GM10266 (cell line): ENCODE results near the gene PPP1R3A.

Experiments used
- DNase-seq: peaks from one replicate; pipeline ENCODE4 v3.0.0; 2012; ENCODE audit errors: extremely low spot score
- TF ChIP-seq, protein P1 (sequence below): IDR thresholded peaks from 2 replicates; pipeline ENCODE4 v1.5.1; 2012; ENCODE audit warnings: mild to moderate bottlenecking, low read depth; ENCODE audit not compliant: control insufficient read depth, insufficient read depth; ENCODE audit errors: missing control alignments

The PPP1R3A gene, protein sequence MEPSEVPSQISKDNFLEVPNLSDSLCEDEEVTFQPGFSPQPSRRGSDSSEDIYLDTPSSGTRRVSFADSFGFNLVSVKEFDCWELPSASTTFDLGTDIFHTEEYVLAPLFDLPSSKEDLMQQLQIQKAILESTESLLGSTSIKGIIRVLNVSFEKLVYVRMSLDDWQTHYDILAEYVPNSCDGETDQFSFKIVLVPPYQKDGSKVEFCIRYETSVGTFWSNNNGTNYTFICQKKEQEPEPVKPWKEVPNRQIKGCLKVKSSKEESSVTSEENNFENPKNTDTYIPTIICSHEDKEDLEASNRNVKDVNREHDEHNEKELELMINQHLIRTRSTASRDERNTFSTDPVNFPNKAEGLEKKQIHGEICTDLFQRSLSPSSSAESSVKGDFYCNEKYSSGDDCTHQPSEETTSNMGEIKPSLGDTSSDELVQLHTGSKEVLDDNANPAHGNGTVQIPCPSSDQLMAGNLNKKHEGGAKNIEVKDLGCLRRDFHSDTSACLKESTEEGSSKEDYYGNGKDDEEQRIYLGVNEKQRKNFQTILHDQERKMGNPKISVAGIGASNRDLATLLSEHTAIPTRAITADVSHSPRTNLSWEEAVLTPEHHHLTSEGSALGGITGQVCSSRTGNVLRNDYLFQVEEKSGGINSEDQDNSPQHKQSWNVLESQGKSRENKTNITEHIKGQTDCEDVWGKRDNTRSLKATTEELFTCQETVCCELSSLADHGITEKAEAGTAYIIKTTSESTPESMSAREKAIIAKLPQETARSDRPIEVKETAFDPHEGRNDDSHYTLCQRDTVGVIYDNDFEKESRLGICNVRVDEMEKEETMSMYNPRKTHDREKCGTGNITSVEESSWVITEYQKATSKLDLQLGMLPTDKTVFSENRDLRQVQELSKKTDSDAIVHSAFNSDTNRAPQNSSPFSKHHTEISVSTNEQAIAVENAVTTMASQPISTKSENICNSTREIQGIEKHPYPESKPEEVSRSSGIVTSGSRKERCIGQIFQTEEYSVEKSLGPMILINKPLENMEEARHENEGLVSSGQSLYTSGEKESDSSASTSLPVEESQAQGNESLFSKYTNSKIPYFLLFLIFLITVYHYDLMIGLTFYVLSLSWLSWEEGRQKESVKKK

DNA sequence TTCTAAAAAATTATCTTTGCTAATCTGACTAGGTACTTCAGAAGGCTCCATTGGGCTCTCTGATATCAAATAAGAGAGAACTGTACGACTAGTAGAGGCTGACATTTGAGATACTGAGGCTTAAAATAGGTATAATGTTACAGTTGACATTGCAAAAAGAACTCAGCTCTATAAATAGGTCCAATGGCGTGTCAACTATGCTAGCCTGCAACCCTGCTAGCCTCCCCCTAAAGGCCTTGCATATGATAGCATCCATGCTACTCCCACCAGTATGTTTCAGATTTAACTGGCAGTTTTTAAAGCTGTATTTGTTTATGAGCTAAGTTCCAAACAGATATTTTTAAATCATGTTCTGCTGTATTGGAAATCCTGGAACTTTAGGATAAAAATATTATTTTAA lies at the start of gene PPP1R3A:
TSS of gene PPP1R3A (minus strand) at position 64 of the 400 bp plus-strand sequence. CDS start at position 51, 13 bp downstream.
- no peak for DNase-seq
- TF ChIP-seq, protein P1, sequence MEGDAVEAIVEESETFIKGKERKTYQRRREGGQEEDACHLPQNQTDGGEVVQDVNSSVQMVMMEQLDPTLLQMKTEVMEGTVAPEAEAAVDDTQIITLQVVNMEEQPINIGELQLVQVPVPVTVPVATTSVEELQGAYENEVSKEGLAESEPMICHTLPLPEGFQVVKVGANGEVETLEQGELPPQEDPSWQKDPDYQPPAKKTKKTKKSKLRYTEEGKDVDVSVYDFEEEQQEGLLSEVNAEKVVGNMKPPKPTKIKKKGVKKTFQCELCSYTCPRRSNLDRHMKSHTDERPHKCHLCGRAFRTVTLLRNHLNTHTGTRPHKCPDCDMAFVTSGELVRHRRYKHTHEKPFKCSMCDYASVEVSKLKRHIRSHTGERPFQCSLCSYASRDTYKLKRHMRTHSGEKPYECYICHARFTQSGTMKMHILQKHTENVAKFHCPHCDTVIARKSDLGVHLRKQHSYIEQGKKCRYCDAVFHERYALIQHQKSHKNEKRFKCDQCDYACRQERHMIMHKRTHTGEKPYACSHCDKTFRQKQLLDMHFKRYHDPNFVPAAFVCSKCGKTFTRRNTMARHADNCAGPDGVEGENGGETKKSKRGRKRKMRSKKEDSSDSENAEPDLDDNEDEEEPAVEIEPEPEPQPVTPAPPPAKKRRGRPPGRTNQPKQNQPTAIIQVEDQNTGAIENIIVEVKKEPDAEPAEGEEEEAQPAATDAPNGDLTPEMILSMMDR, result no peak

DNA sequence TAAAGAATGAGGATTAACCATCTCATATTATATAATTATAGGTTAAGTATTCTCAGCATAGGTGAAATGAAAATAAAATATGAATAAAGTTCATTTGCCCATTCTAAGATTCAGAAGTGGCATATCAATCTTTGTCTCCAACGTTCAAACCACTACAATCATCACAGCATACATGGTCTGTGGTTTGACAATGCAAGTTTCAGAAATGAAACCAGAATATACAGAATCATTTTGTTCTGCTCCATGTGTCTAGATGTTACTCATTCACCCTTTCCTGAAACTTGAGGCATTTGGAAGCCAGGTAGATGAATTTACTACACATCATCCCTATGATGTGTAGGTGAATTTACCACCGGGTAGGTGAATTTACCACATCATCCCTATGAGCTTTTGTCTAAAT lies 44.5 kb upstream of the PPP1R3A start:
- TF ChIP-seq, protein P1, result no peak
- DNase-seq, result no peak

DNA sequence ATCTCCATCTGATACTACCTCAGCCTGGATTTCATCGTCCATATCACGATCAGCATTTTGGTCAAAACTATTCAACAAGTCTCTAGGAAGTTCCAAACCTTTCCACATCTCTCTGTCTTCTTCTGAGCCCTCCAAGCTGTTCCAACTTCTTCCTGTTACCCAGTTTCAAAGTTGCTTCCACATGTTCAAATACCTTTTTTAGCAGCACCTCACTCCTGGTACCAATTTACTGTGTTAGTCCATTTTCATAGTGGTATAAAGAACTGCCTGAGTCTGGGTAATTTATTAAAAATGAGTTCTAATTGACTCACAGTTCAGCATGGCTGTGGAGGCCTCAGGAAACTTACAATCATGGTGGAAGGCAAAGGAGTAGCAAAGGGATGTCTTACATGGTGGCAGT lies 41.1 kb upstream of the PPP1R3A start:
- TF ChIP-seq, protein P1, result no peak
- no peak for DNase-seq

DNA sequence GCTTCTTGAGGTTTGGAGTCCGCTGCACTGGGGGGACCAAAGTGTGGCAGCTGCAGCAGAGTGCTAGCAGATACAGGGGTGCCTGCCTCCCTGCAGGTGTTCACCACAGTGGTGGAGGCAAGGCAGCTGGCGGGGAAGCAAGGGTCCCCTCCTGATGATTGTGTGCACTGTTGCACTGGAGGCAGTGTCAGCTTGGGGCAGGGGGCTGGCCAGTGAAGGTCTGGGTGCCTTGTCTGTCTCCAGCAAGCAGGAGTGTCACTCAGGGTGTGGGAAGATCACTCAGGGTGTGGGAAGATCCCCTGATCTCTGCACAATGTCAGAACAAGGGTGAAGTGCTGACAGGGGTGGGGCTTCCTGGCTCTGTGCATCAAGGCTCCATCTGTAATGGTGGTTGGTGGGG lies 36.3 kb upstream of the PPP1R3A start:
- DNase-seq, result no peak
- TF ChIP-seq, protein P1, result no peak

DNA sequence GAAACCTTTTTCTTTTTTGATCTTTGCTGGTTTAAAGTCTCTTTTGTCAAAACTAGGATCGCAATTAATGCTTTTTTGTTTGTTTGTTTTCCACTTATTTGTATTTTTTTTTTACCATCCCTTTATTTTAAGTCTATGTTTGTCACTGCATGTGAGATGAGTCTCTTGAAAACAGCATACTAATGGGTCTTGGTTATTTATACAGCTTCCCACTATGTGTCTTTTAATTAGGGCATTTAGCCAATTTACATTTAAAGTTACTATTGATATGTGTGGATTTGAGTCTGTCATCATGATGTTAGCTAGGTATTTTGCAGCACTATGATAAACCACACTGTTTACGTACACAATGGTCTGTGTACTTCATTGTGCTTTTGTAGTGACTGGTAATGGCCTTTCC lies 34.7 kb upstream of the PPP1R3A start:
- TF ChIP-seq, protein P1, result no peak

DNA sequence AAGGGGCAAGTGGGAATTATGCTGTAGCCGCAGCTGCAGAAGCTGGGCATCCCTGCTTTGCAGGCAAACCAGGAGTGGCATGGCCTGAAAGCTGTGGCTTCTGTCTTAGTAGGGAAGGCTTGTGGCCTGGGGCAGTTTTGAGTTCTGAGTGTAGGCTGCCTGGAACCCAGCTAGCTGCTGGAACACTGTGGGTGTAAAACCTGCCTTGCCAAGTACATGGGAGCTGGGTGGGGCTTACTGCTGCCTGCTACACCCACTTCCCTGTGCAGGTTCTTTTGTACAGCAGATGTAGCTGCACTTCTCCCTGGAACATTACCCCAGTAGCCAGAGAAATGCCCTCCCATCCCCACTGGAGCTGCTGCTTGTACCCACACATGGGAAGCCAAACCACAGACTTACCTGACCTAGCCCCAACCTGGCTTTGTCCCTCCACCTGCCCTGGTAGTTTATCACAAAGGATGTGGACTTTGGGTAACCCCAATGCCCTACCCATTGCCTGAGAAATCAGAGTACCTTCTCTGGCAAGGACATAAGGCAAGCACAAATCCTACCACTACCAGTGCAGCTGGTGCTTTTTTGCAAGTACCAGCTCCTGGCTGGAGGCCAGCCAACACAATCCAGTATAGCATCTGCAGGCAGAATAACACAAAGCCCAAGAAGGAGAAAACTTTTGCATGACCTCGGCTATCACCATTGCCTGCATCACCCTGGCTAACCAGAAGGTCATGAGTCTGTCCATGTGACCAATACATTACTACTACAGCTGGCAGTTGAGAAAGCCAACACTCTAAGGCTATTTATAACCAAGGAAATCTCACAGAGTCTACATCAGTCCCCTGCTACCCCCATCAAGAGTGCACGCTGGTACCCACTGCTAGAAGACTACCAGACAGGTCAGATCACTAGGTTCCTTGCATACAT lies 26.5 kb upstream of the PPP1R3A start:
- no peak for DNase-seq
- TF ChIP-seq, protein P1, result no peak

More for the DNA sequence above, 34.7 kb upstream of the PPP1R3A start:
- DNase-seq, result no peak
